Activated naive CD8-positive, alpha-beta T cell treated with anti-CD3 and anti-CD28 coated beads for 36 hours (primary cell): ENCODE data around the gene DHFR. TPM values are rescaled to one million over a fixed set of nuclear protein-coding genes. Genes with fewer than 3 reads are reported as not detected.

Experiments
- DNase-seq: peaks from one replicate; pipeline ENCODE4 v3.0.0; 2021
- H3K27ac Mint-ChIP-seq: one replicate; pipeline ENCODE4 v1.8.0; 2022; ENCODE audit warnings: mild to moderate bottlenecking, moderate library complexity, mixed read lengths
- H3K27me3 Mint-ChIP-seq: one replicate; pipeline ENCODE4 v1.8.0; 2022; ENCODE audit warnings: mild to moderate bottlenecking, mixed read lengths
- H3K36me3 Mint-ChIP-seq: one replicate; pipeline ENCODE4 v1.8.0; 2021; ENCODE audit warnings: mild to moderate bottlenecking, mixed read lengths
- H3K4me1 Mint-ChIP-seq: one replicate; pipeline ENCODE4 v1.8.0; 2021; ENCODE audit warnings: mixed read lengths
- H3K4me3 Mint-ChIP-seq: one replicate; pipeline ENCODE4 v1.8.0; 2022; ENCODE audit warnings: mild to moderate bottlenecking, moderate library complexity, mixed read lengths
- H3K9me3 Mint-ChIP-seq: one replicate; pipeline ENCODE4 v1.8.0; 2022; ENCODE audit warnings: mixed read lengths
- total RNA-seq, 2 experiments: library from RNA; stranded (reverse); gene quantifications; one replicate each; pipeline ENCODE4 v1.2.3, GENCODE V29; 2021

DHFR gene
- 100 to 1,000 TPM; 110 to 112 TPM for total RNA-seq

DNA sequence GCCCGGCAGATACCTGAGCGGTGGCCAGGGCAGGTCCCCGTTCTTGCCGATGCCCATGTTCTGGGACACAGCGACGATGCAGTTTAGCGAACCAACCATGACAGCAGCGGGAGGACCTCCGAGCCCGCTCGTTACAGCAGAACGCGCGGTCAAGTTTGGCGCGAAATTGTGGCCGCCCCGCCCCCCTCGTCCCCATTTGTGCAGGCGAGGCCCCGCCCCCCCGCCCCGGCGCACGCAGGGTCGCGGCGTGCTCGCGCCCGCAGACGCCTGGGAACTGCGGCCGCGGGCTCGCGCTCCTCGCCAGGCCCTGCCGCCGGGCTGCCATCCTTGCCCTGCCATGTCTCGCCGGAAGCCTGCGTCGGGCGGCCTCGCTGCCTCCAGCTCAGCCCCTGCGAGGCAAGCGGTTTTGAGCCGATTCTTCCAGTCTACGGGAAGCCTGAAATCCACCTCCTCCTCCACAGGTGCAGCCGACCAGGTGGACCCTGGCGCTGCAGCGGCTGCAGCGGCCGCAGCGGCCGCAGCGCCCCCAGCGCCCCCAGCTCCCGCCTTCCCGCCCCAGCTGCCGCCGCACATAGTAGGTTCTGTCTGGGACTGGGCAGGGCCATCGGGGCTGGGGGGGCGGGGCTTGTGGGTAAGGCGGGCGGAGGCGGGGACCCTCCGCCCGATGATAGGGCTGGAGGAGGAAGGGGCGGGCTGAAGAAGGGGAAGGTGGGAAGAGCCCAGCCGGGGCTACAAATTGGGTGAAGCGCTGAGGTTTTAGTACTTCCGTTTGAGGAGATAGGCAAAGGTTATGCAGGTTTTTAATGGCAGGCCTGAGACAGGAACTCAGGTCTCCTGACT, at the start of gene DHFR, which contains the start of gene MSH3:
Gene DHFR, minus strand, starts transcription at position 593 of the 840 bp plus-strand sequence. Its CDS starts 494 bp downstream, at position 99.
Gene MSH3, plus strand, starts transcription at position 262 of the 840 bp plus-strand sequence. Its CDS starts 76 bp downstream, at position 338.
- H3K27ac Mint-ChIP-seq: peak within 1 kb of the TSS; percentile 97
- peak; percentile 89 for DNase-seq
- H3K9me3 Mint-ChIP-seq: peaks cover 1% of the 10 kb centered on the region
- no peaks in the 10 kb centered on the region for H3K27me3 Mint-ChIP-seq
- peaks cover 33% of the 10 kb centered on the region for H3K36me3 Mint-ChIP-seq
- peaks cover 16% of the 10 kb centered on the region for H3K4me1 Mint-ChIP-seq
- peak within 1 kb of the TSS; percentile 93 for H3K4me3 Mint-ChIP-seq

DNA sequence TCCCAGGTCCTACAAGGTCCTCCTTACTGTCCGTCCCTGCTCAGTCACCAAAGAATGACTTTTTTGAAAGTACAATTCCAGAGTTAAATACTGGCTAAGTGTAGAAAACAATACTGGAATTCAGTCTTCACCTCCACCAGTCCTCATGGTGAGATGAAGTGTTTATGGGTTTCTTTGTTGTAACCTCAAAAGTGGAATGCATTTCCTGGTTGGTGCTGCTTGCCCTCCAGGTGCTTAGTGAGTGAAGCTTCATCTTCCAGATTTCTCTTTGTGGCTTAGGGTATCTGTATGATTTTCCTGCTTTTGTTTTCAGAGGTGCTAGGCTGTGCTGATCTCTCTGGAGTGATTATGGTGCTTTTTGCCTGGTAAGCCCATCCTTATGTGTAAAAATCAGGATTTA, 49.4 kb upstream of the DHFR start:
- DNase-seq: no peak
- no peaks in the 10 kb centered on the region for H3K9me3 Mint-ChIP-seq
- H3K4me3 Mint-ChIP-seq: no peak overlapping the region
- H3K36me3 Mint-ChIP-seq: peaks cover 17% of the 10 kb centered on the region
- no peak overlapping the region for H3K27ac Mint-ChIP-seq
- peaks cover 16% of the 10 kb centered on the region for H3K4me1 Mint-ChIP-seq
- H3K27me3 Mint-ChIP-seq: no peaks in the 10 kb centered on the region

DNA sequence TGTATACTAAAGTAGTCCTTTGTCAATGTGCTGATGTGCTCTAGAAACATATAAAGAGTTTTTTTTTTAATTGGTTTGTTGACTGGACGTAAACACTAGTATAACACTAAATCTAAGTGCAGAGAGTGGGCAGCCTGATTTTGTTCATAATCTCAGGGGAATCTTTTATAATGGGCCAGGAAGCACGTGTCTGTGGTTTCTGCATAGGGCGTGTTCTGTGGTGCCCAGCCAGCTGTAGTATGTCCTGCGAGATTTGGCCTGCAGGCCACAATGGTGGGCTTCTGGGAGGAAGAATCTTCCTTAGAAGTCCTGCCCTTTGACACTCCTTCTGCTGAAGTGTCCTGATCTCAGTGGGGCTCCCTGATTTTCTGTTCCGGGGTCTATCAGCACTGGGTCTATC, 49.0 kb upstream of the DHFR start:
- Mint-ChIP-seq H3K4me1 (peaks cover 16% of the 10 kb centered on the region), H3K9me3 (no peaks in the 10 kb centered on the region), H3K27ac (no peak overlapping the region), H3K36me3 (peaks cover 17% of the 10 kb centered on the region), H3K27me3 (no peaks in the 10 kb centered on the region), H3K4me3 (no peak overlapping the region)
- DNase-seq: no peak

DNA sequence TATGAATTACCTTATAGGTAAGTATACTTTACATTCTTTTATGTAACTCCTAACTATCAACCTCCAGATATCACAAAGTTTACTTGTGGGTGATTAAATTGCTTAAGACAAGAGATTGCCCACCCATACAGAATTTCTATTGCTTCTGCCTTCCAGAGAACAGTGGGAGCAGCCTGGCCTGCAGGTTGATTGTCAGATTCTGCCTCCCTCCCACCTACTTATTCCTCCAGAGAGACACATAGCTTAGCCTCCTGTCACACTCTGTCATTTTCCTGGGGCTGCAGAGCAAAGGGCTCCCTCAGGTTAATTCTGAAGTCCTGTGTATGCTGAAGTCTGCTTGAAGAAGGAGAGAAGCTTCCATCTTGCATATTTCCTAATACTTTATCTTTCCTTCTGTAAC, 48.5 kb upstream of the DHFR start:
- H3K4me1 Mint-ChIP-seq: peaks cover 16% of the 10 kb centered on the region
- H3K27ac Mint-ChIP-seq: no peak overlapping the region
- H3K27me3 Mint-ChIP-seq: no peaks in the 10 kb centered on the region
- H3K9me3 Mint-ChIP-seq: no peaks in the 10 kb centered on the region
- peaks cover 19% of the 10 kb centered on the region for H3K36me3 Mint-ChIP-seq
- no peak for DNase-seq
- no peak overlapping the region for H3K4me3 Mint-ChIP-seq

DNA sequence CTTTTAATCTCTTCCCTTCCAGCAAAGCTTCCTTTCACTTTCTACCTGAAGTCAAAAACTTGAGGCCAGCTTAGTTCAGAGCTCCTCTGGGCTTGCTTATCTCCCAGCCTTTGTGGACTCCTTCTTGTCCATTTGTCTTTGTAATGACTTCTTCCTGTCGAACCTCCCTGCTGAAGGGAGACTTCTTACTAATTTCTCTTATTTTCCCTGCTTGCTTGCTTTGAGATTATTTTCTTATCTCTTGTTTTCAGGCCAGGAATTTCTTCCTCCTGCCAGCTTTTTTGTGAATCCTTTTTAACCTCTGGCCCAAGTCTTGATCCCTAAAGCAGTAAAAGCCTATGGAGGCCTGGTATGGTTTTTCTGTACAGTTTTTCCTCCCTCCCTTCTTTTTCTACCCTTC, 46.8 kb upstream of the DHFR start:
- Mint-ChIP-seq H3K9me3 (no peaks in the 10 kb centered on the region), H3K27me3 (no peaks in the 10 kb centered on the region), H3K4me1 (peaks cover 16% of the 10 kb centered on the region), H3K36me3 (peaks cover 21% of the 10 kb centered on the region), H3K4me3 (no peak overlapping the region), H3K27ac (no peak overlapping the region)
- no peak for DNase-seq

DNA sequence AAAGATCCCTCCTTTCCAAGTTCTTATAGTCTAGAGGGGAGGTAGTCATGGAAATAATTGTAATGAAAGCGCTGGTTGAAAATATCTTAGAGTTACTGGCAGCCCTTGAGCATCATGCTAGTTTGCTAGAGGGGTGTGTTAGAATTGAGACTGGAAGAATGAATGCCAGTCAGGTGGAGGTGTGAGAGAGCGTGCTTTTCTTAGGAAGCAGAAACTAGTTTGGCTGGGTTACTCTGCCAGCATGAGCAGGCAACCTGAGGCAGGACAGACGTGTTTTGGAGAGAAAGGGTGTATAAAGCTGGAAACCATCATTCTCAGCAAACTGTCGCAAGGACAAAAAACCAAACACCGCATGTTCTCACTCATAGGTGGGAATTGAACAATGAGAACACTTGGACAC, 43.6 kb upstream of the DHFR start:
- H3K27me3 Mint-ChIP-seq: no peaks in the 10 kb centered on the region
- no peak overlapping the region for H3K4me3 Mint-ChIP-seq
- DNase-seq: no peak
- H3K9me3 Mint-ChIP-seq: no peaks in the 10 kb centered on the region
- peaks cover 24% of the 10 kb centered on the region for H3K36me3 Mint-ChIP-seq
- peaks cover 6% of the 10 kb centered on the region for H3K4me1 Mint-ChIP-seq
- no peak overlapping the region for H3K27ac Mint-ChIP-seq

DNA sequence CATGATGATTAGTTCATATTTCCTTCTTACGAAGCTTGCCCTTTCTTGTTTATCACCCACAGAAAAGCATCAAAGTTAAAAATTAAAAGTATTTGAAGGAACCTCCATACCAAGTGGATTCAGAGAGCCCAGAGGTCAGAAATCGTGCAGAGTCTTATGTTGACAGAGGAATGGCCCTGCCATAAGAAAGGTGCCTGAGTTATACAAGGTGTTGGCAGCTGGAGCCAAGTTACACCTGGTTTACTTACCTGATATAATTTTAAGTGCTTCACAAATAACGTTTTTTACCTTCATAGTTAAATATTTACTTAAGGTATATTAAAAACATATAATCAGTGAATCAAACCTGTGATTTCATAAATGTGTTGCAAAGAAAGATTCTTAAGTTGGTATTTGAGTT, 42.3 kb upstream of the DHFR start:
- no peak for DNase-seq
- Mint-ChIP-seq H3K36me3 (peaks cover 17% of the 10 kb centered on the region), H3K4me1 (peaks cover 5% of the 10 kb centered on the region), H3K27me3 (no peaks in the 10 kb centered on the region), H3K27ac (no peak overlapping the region), H3K4me3 (no peak overlapping the region), H3K9me3 (no peaks in the 10 kb centered on the region)

DNA sequence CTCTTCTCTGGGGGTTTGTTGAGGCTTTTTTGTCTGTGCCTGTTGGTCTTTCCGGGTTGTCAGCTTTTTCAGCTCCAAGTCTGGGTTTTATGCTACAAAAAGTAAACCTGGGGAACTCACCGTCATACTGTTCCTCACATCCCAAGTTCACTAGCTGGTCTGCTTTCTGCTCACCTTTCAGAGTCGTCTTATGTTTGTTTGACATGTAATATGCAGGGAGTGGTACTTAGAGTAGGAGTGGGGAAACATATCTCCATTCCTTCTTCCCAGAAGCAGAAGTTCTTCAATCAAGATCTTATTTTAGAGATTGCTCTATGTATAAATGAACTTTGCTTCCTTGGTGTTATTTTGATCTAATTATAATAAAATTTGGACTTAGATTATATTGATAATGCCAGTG, 41.7 kb upstream of the DHFR start:
- no peak overlapping the region for H3K27ac Mint-ChIP-seq
- no peaks in the 10 kb centered on the region for H3K27me3 Mint-ChIP-seq
- H3K4me1 Mint-ChIP-seq: peaks cover 4% of the 10 kb centered on the region
- DNase-seq: no peak
- H3K36me3 Mint-ChIP-seq: peaks cover 16% of the 10 kb centered on the region
- no peak overlapping the region for H3K4me3 Mint-ChIP-seq
- H3K9me3 Mint-ChIP-seq: no peaks in the 10 kb centered on the region

DNA sequence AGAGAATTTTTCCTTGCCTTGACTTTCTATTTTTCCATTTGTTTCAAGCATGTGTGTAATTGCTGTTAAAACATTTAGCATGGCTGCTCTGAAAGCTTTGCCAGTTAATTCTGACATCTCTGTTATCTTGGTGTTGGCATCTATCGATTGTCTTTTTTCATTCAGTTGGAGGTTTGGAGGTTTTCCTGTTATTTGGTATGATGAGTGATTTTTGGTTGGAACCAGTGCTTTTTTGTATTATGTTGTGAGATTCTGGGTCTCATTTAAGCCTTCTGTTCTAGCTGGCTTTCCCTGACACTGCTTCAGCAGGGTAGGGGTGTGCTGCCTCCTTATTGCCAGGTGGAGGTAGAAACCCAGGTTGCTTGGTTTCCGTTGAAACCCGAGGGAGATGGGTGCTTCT, 40.9 kb upstream of the DHFR start:
- Mint-ChIP-seq H3K4me3 (no peak overlapping the region), H3K9me3 (no peaks in the 10 kb centered on the region), H3K36me3 (peaks cover 15% of the 10 kb centered on the region), H3K27me3 (no peaks in the 10 kb centered on the region), H3K27ac (no peak overlapping the region), H3K4me1 (peaks cover 2% of the 10 kb centered on the region)
- no peak for DNase-seq

DNA sequence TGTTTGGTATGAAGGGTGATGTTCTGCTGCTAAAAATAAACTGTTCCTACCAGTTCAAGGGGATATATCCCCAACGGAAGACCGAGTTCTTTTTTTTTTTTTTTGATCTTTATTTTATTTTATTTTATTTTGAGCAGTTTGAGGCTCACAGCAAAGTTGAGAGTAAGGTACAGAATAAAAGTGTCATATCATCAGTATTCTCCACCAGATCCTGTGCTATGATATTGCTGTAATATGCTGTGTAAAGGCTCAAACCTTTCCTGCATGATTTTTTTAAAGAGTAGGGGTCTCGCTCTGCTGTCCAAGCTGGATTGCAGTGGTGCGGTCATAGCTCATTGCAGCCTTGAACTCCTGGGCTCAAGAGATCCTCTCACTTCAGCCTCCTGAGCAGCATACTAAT, 34.8 kb upstream of the DHFR start:
- Mint-ChIP-seq H3K27me3 (no peaks in the 10 kb centered on the region), H3K27ac (no peak overlapping the region), H3K4me1 (peaks cover 21% of the 10 kb centered on the region), H3K36me3 (peaks cover 10% of the 10 kb centered on the region), H3K4me3 (no peak overlapping the region), H3K9me3 (no peaks in the 10 kb centered on the region)
- DNase-seq: no peak

DNA sequence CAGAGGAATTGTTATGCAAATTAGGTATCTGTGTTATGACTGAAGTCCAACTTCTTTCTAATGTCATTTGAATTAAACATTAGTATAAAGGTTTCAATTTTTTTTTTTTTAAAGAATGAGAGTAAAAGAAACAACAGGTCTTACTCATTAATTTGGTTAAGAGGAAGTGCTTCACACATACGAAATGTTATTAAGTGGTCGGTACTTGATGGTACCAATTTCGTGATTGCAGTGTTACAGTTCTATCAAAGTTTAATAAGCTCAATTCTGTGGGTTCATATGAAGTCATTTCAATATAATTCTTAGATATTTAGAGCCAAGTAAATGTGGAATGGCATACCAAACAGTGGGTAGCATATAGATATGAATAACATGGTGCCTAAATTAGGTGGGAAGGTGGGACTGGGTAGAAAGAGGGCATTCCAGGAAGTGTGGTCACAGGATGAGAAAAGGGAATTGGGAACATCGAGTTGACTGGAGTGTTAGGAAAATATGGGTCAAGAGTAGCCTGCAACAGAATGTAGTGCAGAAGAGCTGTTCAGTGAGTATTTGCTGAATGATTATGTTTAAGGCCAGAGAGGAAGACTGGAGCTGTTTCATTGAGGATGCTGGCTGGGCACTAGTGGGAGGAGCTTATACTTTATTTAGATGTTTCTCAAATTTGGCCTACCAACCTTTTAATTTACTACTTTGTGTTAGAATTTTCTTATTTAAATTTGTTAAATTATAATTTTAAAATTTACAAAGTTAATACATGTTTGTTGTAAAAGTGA, 34.1 kb upstream of the DHFR start:
- Mint-ChIP-seq H3K36me3 (peaks cover 18% of the 10 kb centered on the region), H3K9me3 (no peaks in the 10 kb centered on the region), H3K4me3 (no peak overlapping the region), H3K27ac (no peak overlapping the region), H3K27me3 (no peaks in the 10 kb centered on the region), H3K4me1 (peaks cover 21% of the 10 kb centered on the region)
- DNase-seq: no peak

DNA sequence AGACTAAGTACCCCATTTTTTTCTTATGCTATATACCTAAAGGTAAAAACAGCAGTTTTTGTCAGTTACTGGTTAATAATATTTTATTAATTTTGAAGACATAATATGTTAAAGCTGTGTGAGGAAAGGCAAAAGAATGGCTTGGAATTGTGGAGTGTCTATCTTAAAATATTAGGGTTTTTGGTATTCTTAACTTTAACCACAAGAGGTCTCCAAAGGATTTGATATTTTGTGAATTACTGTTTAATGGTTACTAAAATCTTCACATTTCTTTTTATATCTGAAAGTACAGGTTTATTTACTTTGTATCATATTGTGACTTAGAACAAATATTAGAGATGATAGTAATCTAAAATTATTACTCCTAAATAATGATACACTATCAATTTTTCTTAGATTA, 32.0 kb upstream of the DHFR start:
- peaks cover 32% of the 10 kb centered on the region for H3K36me3 Mint-ChIP-seq
- DNase-seq: no peak
- no peaks in the 10 kb centered on the region for H3K27me3 Mint-ChIP-seq
- no peak overlapping the region for H3K4me3 Mint-ChIP-seq
- peaks cover 2% of the 10 kb centered on the region for H3K9me3 Mint-ChIP-seq
- H3K27ac Mint-ChIP-seq: no peak overlapping the region
- H3K4me1 Mint-ChIP-seq: peaks cover 23% of the 10 kb centered on the region

DNA sequence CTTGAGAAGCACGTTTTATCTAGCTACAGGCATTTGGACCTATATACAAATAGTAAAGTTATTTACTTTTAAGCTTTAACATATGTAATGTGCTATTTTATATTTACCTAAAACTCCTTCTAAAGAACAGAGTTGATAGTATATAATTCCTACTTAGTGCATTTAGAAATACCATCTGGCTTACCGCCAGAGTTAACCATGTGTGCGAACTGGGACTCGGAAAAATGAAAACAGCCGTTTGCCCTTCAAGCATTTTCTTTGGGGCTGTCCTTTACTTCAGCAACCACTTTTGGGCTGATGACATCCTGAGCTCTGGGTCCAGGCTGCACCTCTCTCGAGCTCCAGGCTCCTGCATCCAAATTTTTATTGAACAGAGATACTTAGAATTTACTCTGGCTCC, 21.9 kb upstream of the DHFR start:
- Mint-ChIP-seq H3K4me1 (peaks cover 2% of the 10 kb centered on the region), H3K27ac (no peak overlapping the region), H3K27me3 (no peaks in the 10 kb centered on the region), H3K4me3 (no peak overlapping the region), H3K9me3 (no peaks in the 10 kb centered on the region), H3K36me3 (peaks cover 27% of the 10 kb centered on the region)
- no peak for DNase-seq

DNA sequence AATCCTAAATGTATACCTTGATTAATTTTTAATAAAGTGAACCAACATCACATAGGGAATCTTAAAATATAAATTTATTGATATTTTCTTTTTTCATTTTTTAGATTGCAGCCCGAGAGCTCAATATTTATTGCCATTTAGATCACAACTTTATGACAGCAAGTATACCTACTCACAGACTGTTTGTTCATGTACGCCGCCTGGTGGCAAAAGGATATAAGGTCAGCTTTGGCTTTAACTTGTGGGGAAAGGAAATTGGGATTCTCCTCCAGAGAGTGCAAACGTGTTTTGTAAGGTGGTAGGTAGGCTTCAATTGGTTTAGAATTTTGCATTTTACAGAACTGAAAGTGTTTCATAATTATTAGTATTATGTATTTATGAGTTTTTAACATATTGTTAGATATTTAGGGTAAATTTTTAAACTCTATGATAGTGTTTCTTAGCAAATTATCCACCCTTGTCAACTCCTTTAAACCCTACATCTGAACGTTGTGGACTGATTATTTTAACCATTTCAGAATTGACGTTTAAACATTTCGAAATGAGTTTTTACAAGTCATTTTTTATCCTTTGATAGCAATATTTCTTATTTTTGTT, 17.5 kb upstream of the DHFR start:
- Mint-ChIP-seq H3K4me1 (no peaks in the 10 kb centered on the region), H3K4me3 (no peak overlapping the region), H3K27ac (no peak overlapping the region), H3K9me3 (no peaks in the 10 kb centered on the region), H3K27me3 (no peaks in the 10 kb centered on the region), H3K36me3 (peaks cover 22% of the 10 kb centered on the region)
- DNase-seq: peak; percentile 51
